PC-9 (cell line): Measurements from ENCODE around the gene ROR2. TPM values are rescaled to one million over a fixed set of nuclear protein-coding genes. Genes with fewer than 3 reads are reported as not detected.

ENCODE experiments used
- BruUV-seq: library from RNA; stranded (reverse); fragments of 400-500 nt; replicated peaks from 2 replicates; lab custom pipeline; 2021; lab: Mats Ljungman, UMichigan
- CTCF ChIA-PET: fragments of 300-600 bp; sonication (Branson Sonifier 250); formaldehyde crosslinking; loops from one replicate; lab custom pipeline; 2022; ENCODE audit warnings: antibody characterized with exemption; lab: Charles Lee
- POLR2A ChIA-PET: fragments of 300-600 bp; sonication (Branson Sonifier 250); formaldehyde crosslinking; loops from one replicate; lab custom pipeline; 2022; ENCODE audit warnings: antibody characterized with exemption; ENCODE audit not compliant: unreplicated experiment; lab: Charles Lee
- DNase-seq, 2 experiments: peaks; one replicate each; pipeline versions ENCODE4 v3.0.0 to v3.0.0-alpha.2; 2015 to 2022; ENCODE audit warnings: mixed read lengths in 1 of 2
- H2AFZ ChIP-seq: fragments of 200-600 bp; sonication (generic); 2 replicates; pipeline ENCODE4 v1.8.1; 2017; ENCODE audit warnings: antibody characterized with exemption
- H3F3A ChIP-seq: fragments of 200-600 bp; sonication (generic); 2 replicates; pipeline ENCODE4 v1.8.1; 2017; ENCODE audit warnings: antibody characterized with exemption, mild to moderate bottlenecking, low read depth; ENCODE audit not compliant: insufficient read depth
- H3K27ac ChIP-seq: fragments of 200-600 bp; sonication (generic); 2 replicates; pipeline ENCODE4 v1.6.1; 2016; ENCODE audit warnings: mixed run types
- H3K27me3 ChIP-seq: fragments of 200-600 bp; sonication (generic); 2 replicates; pipeline ENCODE4 v1.6.1; 2016; ENCODE audit warnings: low read depth, mixed run types; ENCODE audit not compliant: insufficient read depth
- H3K36me3 ChIP-seq: fragments of 200-600 bp; sonication (generic); 2 replicates; pipeline ENCODE4 v1.6.1; 2016; ENCODE audit warnings: low read depth, mixed run types
- H3K4me1 ChIP-seq: fragments of 200-600 bp; sonication (generic); replicated peaks from 2 replicates; pipeline ENCODE4 v1.6.1; 2016; ENCODE audit warnings: mixed run types; ENCODE audit not compliant: insufficient read depth
- H3K4me2 ChIP-seq: fragments of 200-600 bp; sonication (generic); 2 replicates; pipeline ENCODE4 v1.6.1; 2017; ENCODE audit warnings: mixed run types
- H3K4me3 ChIP-seq: fragments of 200-600 bp; sonication (generic); 2 replicates; pipeline ENCODE4 v1.6.1; 2016; ENCODE audit warnings: mixed run types
- H3K79me2 ChIP-seq: fragments of 200-600 bp; sonication (generic); 2 replicates; pipeline ENCODE4 v1.6.1; 2017; ENCODE audit warnings: low read depth, mixed run types
- H3K9me2 ChIP-seq: fragments of 200-600 bp; sonication (generic); 2 replicates; pipeline ENCODE4 v1.8.1; 2017; ENCODE audit warnings: mild to moderate bottlenecking; ENCODE audit not compliant: insufficient read depth
- H3K9me3 ChIP-seq: fragments of 200-600 bp; sonication (generic); 2 replicates; pipeline ENCODE4 v1.8.1; 2016; ENCODE audit warnings: low read depth; ENCODE audit not compliant: insufficient read depth
- H4K20me1 ChIP-seq: fragments of 200-600 bp; sonication (generic); 2 replicates; pipeline ENCODE4 v1.8.1; 2017; ENCODE audit not compliant: insufficient read depth
- CTCF ChIP-seq: fragments of 200-600 bp; sonication (generic); conservative IDR thresholded peaks from 2 replicates; pipeline ENCODE4 v1.6.1; 2017; ENCODE audit warnings: mixed run types, antibody characterized with exemption, mild to moderate bottlenecking, moderate library complexity
- EZH2 ChIP-seq: fragments of 200-600 bp; sonication (generic); IDR thresholded peaks from 2 replicates; pipeline ENCODE4 v1.8.0; 2017; ENCODE audit warnings: antibody characterized with exemption, low read depth
- intact Hi-C: fragments of 100-400 bp; cut with micrococcal nuclease; formaldehyde crosslinking; loops from one replicate; pipeline ENCODE4 v1.10.0; 2022; ENCODE audit not compliant: unreplicated experiment
- total RNA-seq: library from RNA; stranded (reverse); gene quantifications from 2 replicates; pipeline ENCODE4 v1.2.3, GENCODE V29; 2021

The ROR2 gene
- total RNA-seq, 1 experiment from 2014 or later: not detected

- Histone ChIP-seq H2AFZ (no peak overlapping the region), H3K36me3 (no peaks in the 10 kb centered on the region), H3K4me2 (no peak overlapping the region), H3F3A (no peaks in the 10 kb centered on the region), H3K9me2 (no peaks in the 10 kb centered on the region), H3K4me1 (no peaks in the 10 kb centered on the region), H3K27me3 (peaks cover 74% of the 10 kb centered on the region), H3K4me3 (no peak overlapping the region), H3K27ac (no peak overlapping the region), H3K79me2 (no peaks in the 10 kb centered on the region), H4K20me1 (no peaks in the 10 kb centered on the region), H3K9me3 (no peaks in the 10 kb centered on the region)
- no TSS peak for BruUV-seq
- ChIA-PET POLR2A (no interaction called here), CTCF (no interaction called here)
- TF ChIP-seq CTCF (no peak), EZH2 (no peak)
- DNase-seq: no peak
- intact Hi-C loops: no loop called here
These were observed 42.3 kb downstream of the ROR2 start for GRCh38 chr9:91907484-91908292.

- Histone ChIP-seq H3K9me2 (no peaks in the 10 kb centered on the region), H3F3A (no peaks in the 10 kb centered on the region), H3K27ac (no peak overlapping the region), H3K4me1 (no peaks in the 10 kb centered on the region), H3K4me3 (peak overlapping the region; percentile 43; the same call in 1 of the 2 replicates), H4K20me1 (no peaks in the 10 kb centered on the region), H3K4me2 (peak overlapping the region; percentile 73), H3K36me3 (no peaks in the 10 kb centered on the region), H3K79me2 (no peaks in the 10 kb centered on the region), H3K27me3 (peaks cover 77% of the 10 kb centered on the region), H3K9me3 (no peaks in the 10 kb centered on the region), H2AFZ (peak overlapping the region; percentile 35; the same call in 1 of the 2 replicates)
- DNase-seq: peak in 1 of 2 experiments; percentile 3
- intact Hi-C loops: no loop called here
- no TSS peak for BruUV-seq
- ChIA-PET CTCF (no interaction called here), POLR2A (no interaction called here)
- TF ChIP-seq CTCF (no peak), EZH2 (no peak)
These were observed 44.0 kb downstream of the ROR2 start for GRCh38 chr9:91905991-91906469.

- H3K4me2 ChIP-seq: no peak overlapping the region
- DNase-seq: no peak
- peaks cover 82% of the 10 kb centered on the region for H3K27me3 ChIP-seq
- no peaks in the 10 kb centered on the region for H3K9me3 ChIP-seq
- CTCF ChIA-PET: no interaction called here
- H3K79me2 ChIP-seq: no peaks in the 10 kb centered on the region
- BruUV-seq: no TSS peak
- no peak for TF ChIP-seq CTCF
- no peak for TF ChIP-seq EZH2
- H3K4me1 ChIP-seq: no peaks in the 10 kb centered on the region
- no peak overlapping the region for H3K27ac ChIP-seq
- no peak overlapping the region for H2AFZ ChIP-seq
- intact Hi-C loops: no loop called here
- H4K20me1 ChIP-seq: no peaks in the 10 kb centered on the region
- no peaks in the 10 kb centered on the region for H3F3A ChIP-seq
- POLR2A ChIA-PET: no interaction called here
- no peak overlapping the region for H3K4me3 ChIP-seq
- H3K9me2 ChIP-seq: no peaks in the 10 kb centered on the region
- no peaks in the 10 kb centered on the region for H3K36me3 ChIP-seq
These were observed 44.8 kb downstream of the ROR2 start for GRCh38 chr9:91905237-91905650.
